Measurements from ENCODE around the gene ADGRV1. TPM values are rescaled to one million over a fixed set of nuclear protein-coding genes. Genes with fewer than 3 reads are reported as not detected.

ADGRV1 gene
- polyA plus RNA-seq, 4 donors = 2.6 to 2.9 (median 2.7) TPM; not detected in 1

DNA sequence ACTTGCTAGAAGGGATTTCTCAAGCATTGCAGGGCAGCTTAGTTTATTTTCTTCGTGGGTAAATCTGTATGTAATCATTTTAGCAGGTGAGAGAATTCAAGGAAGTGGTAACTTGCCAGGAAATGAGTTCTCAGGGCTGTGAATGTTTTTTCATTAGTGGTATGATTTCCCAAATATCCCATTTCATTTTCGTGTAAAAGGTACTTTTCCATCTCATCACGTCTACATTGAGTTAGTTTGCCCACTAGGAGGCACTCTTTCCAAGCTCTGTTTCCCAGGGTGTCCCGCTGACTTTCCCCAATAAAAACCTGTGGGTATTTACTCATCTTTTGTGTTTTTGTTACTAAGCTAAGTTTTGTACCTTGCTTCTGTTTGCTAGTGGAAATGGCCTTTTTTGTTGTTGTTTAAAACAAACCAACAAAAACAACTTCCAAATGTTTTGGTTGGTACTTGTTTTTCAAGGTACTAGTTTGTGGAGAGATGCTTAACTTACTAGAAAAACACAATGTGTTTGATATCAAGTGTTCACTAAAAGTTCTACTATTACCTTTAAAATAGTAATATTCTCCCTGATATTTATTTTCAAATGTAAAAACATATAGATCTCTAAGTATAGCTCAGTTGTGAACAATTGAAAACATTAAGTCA is 373.6 kb downstream of the ADGRV1 start:
- Histone ChIP-seq H3K4me1 (ENCODE audit: control insufficient read depth in 3 of 3, insufficient read depth in 2 of 3, low read depth in 1 of 3, low read length in 2 of 3) (no peaks in the 10 kb centered on the region), H3K27ac (ENCODE audit: low read depth in 1 of 3, low read length in 2 of 3) (no peak overlapping the region), H3K4me3 (ENCODE audit: low read depth in 1 of 3, low read length in 3 of 3) (no peak overlapping the region), H3K27me3 (ENCODE audit: control insufficient read depth in 3 of 3, insufficient read depth in 3 of 3, low read length in 3 of 3) (no peaks in the 10 kb centered on the region), H3K36me3 (ENCODE audit: control insufficient read depth in 3 of 3, insufficient read depth in 2 of 3, low read depth in 1 of 3, low read length in 3 of 3) (no peaks in the 10 kb centered on the region), H3K9me3 (ENCODE audit: control insufficient read depth in 2 of 2, insufficient read depth in 1 of 2, low read depth in 1 of 2, low read length in 1 of 2) (peaks cover 0 to 4% of the 10 kb centered on the region in 2 donors)
- 1 to 2% (median 2%) methylated on average over 4 of the region's 4 CpGs for WGBS, 3 donors
- peak; percentile 59 to 68 for DNase-seq
- no peak for FAIRE-seq

DNA sequence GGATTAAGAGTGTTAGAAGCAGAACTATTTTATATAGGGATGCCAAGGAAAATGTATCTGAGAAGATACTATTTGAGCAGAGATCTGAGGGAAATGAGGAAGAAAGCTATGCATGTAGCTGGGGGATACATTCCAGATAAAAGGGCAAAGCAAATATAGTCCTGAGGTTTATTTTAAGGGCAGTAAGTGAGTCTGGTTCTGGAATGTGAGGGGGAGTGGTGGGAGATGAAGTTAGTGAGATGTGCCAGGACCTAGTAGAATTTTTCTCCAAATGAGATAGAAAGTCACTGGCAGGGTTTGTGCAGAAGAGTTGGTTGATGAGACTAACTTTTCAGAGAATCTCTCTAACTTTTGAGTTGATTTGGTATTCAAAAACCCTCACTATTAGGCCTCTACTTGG is 374.7 kb downstream of the ADGRV1 start:
- H3K27ac ChIP-seq (ENCODE audit: low read depth in 1 of 3, low read length in 2 of 3) = no peak overlapping the region
- no peak overlapping the region for H3K4me3 ChIP-seq (ENCODE audit: low read depth in 1 of 3, low read length in 3 of 3)
- no peak for DNase-seq
- no peaks in the 10 kb centered on the region for H3K4me1 ChIP-seq (ENCODE audit: control insufficient read depth in 3 of 3, insufficient read depth in 2 of 3, low read depth in 1 of 3, low read length in 2 of 3)
- no peaks in the 10 kb centered on the region for H3K27me3 ChIP-seq (ENCODE audit: control insufficient read depth in 3 of 3, insufficient read depth in 3 of 3, low read length in 3 of 3)
- FAIRE-seq = no peak
- H3K9me3 ChIP-seq (ENCODE audit: control insufficient read depth in 2 of 2, insufficient read depth in 1 of 2, low read depth in 1 of 2, low read length in 1 of 2) = peaks cover 0 to 4% of the 10 kb centered on the region in 2 donors
- H3K36me3 ChIP-seq (ENCODE audit: control insufficient read depth in 3 of 3, insufficient read depth in 2 of 3, low read depth in 1 of 3, low read length in 3 of 3) = no peaks in the 10 kb centered on the region

DNA sequence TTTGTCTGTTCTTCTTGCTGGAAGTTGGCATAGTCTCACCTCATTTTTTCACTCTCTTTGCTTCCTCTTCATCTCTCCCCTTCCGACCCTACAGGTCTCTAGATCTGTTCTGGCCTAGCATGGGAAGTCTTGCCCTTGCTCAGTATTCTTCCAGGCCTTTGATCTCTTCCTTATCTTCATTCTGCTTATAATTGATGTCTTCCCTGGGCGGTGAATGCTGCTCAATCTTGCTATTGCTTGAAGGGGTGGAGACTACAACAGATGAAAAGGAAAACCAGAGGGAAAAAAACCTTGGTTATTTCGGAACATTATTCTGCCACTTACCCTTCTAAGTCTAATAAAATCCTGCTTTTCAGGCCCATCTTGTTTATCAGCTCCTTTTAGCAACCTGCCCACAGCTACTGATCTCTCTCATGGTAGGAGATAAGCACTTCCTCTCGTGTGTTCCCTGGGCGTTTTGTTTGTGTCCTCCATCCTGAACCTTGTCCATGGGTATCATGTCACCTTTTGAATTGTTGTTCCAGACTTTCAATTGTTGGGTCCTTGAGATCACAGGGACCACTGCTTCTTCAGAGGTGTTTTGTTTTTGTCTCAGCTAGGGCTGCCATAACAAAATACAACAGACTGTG is 375.6 kb downstream of the ADGRV1 start:
- Histone ChIP-seq H3K9me3 (ENCODE audit: control insufficient read depth in 2 of 2, insufficient read depth in 1 of 2, low read depth in 1 of 2, low read length in 1 of 2) (peaks cover 0 to 4% of the 10 kb centered on the region in 2 donors), H3K4me3 (ENCODE audit: low read depth in 1 of 3, low read length in 3 of 3) (no peak overlapping the region), H3K27ac (ENCODE audit: low read depth in 1 of 3, low read length in 2 of 3) (no peak overlapping the region), H3K4me1 (ENCODE audit: control insufficient read depth in 3 of 3, insufficient read depth in 2 of 3, low read depth in 1 of 3, low read length in 2 of 3) (no peaks in the 10 kb centered on the region), H3K27me3 (ENCODE audit: control insufficient read depth in 3 of 3, insufficient read depth in 3 of 3, low read length in 3 of 3) (no peaks in the 10 kb centered on the region), H3K36me3 (ENCODE audit: control insufficient read depth in 3 of 3, insufficient read depth in 2 of 3, low read depth in 1 of 3, low read length in 3 of 3) (no peaks in the 10 kb centered on the region)
- 14 to 57% (median 38%) methylated on average over 5 of the region's 5 CpGs for WGBS, 3 donors
- FAIRE-seq (no peak), DNase-seq (peak in 1 of 2 donors; percentile 22)

DNA sequence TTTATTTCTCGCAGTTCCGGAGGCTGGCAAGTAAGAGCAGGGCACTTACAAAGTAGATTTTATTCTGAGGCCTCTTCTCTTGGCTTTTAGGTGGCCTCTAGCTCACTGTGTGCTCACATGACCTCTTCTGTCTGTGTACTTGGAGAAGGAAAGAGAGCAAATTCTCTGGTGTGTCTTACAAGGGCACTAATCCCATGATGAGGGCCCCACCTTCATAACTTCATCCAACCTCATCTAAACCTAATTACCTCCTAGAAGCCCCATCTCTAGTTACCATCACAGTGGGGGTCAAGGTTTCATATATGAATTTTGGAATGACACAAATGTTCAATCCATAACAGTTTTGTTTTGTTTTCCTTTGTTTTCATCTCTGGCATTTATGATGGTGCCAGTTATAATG is 376.1 kb downstream of the ADGRV1 start:
- Histone ChIP-seq H3K27me3 (ENCODE audit: control insufficient read depth in 3 of 3, insufficient read depth in 3 of 3, low read length in 3 of 3) (no peaks in the 10 kb centered on the region), H3K4me3 (ENCODE audit: low read depth in 1 of 3, low read length in 3 of 3) (no peak overlapping the region), H3K36me3 (ENCODE audit: control insufficient read depth in 3 of 3, insufficient read depth in 2 of 3, low read depth in 1 of 3, low read length in 3 of 3) (no peaks in the 10 kb centered on the region), H3K4me1 (ENCODE audit: control insufficient read depth in 3 of 3, insufficient read depth in 2 of 3, low read depth in 1 of 3, low read length in 2 of 3) (no peaks in the 10 kb centered on the region), H3K27ac (ENCODE audit: low read depth in 1 of 3, low read length in 2 of 3) (no peak overlapping the region), H3K9me3 (ENCODE audit: control insufficient read depth in 2 of 2, insufficient read depth in 1 of 2, low read depth in 1 of 2, low read length in 1 of 2) (peaks cover 0 to 4% of the 10 kb centered on the region in 2 donors)
- DNase-seq (no peak), FAIRE-seq (no peak)
- WGBS, 3 donors = 98 to 99% (median 98%) methylated on average over 2 of the region's 2 CpGs

DNA sequence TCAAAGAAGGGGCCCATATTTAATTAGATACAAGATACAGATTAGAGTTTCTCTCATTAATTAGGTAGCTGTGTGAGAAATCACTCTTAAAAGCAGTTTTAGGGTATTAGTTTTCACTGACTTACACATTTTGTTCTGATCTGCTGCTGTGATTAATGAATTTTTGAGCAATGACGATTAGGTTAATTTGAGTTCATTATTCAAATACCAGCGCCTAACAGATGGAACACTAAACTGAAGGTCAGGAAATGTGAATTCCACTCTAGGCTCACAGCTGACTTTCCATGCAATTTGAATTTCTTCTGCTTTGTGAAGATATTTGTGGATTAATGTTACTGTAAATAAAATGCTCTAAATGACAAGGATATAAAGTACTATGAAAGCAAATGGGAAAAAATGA is 380.6 kb downstream of the ADGRV1 start:
- Histone ChIP-seq H3K36me3 (ENCODE audit: control insufficient read depth in 3 of 3, insufficient read depth in 2 of 3, low read depth in 1 of 3, low read length in 3 of 3) (no peaks in the 10 kb centered on the region), H3K27ac (ENCODE audit: low read depth in 1 of 3, low read length in 2 of 3) (no peak overlapping the region), H3K4me1 (ENCODE audit: control insufficient read depth in 3 of 3, insufficient read depth in 2 of 3, low read depth in 1 of 3, low read length in 2 of 3) (peaks cover 0 to 3% (median 0%) of the 10 kb centered on the region in 3 donors), H3K4me3 (ENCODE audit: low read depth in 1 of 3, low read length in 3 of 3) (no peak overlapping the region), H3K9me3 (ENCODE audit: control insufficient read depth in 2 of 2, insufficient read depth in 1 of 2, low read depth in 1 of 2, low read length in 1 of 2) (peaks cover 0 to 4% of the 10 kb centered on the region in 2 donors), H3K27me3 (ENCODE audit: control insufficient read depth in 3 of 3, insufficient read depth in 3 of 3, low read length in 3 of 3) (no peaks in the 10 kb centered on the region)
- FAIRE-seq (no peak), DNase-seq (no peak)
- WGBS, 3 donors = 75 to 85% (median 75%) methylated on average over 2 of the region's 2 CpGs

DNA sequence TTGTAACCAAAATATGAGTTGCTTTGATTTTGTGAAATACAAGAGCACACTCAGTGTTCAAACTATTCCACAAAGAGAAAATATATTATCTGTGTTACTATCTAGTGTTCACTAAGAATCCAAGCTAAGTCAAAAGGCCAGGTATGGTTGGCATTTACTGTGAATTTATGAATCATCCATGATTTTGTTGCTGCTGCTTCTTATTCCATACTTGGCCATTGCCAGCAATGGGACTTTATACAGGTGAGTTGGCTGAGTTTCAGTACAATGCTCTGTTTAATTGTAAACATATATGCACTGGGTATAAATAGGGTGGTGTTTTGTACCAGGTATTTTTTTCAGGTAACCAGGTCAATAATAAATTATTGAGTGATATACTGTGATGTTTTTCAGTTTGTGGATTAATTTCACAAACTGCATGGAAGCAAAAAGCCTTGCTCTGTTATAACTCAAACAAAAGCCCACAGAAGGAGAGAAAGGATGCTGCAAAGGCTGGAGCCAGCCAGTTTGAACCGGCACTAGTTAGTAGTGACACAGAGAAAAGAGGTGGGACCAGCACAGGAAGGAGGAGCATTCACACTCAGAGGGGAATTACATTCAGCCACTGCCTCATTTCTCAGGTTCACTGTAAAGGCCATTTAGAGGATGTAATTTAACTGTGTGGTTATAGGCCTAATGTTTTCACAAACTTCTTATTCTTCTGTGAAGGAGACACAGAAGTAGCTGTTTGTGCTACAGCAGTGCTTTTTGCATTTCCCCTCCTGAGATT is 381.8 kb downstream of the ADGRV1 start:
- H3K36me3 ChIP-seq (ENCODE audit: control insufficient read depth in 3 of 3, insufficient read depth in 2 of 3, low read depth in 1 of 3, low read length in 3 of 3) = no peaks in the 10 kb centered on the region
- H3K9me3 ChIP-seq (ENCODE audit: control insufficient read depth in 2 of 2, insufficient read depth in 1 of 2, low read depth in 1 of 2, low read length in 1 of 2) = no peaks in the 10 kb centered on the region
- FAIRE-seq = no peak
- no peaks in the 10 kb centered on the region for H3K27me3 ChIP-seq (ENCODE audit: control insufficient read depth in 3 of 3, insufficient read depth in 3 of 3, low read length in 3 of 3)
- peak in 1 of 2 donors; percentile 69 for DNase-seq
- peak overlapping the region in 1 of 3 donors; percentile 16 for H3K27ac ChIP-seq (ENCODE audit: low read depth in 1 of 3, low read length in 2 of 3)
- no peak overlapping the region for H3K4me3 ChIP-seq (ENCODE audit: low read depth in 1 of 3, low read length in 3 of 3)
- WGBS, 3 donors = 8 to 18% (median 16%) methylated on average over 1 of the region's 1 CpG
- H3K4me1 ChIP-seq (ENCODE audit: control insufficient read depth in 3 of 3, insufficient read depth in 2 of 3, low read depth in 1 of 3, low read length in 2 of 3) = peaks cover 0 to 3% (median 0%) of the 10 kb centered on the region in 3 donors

DNA sequence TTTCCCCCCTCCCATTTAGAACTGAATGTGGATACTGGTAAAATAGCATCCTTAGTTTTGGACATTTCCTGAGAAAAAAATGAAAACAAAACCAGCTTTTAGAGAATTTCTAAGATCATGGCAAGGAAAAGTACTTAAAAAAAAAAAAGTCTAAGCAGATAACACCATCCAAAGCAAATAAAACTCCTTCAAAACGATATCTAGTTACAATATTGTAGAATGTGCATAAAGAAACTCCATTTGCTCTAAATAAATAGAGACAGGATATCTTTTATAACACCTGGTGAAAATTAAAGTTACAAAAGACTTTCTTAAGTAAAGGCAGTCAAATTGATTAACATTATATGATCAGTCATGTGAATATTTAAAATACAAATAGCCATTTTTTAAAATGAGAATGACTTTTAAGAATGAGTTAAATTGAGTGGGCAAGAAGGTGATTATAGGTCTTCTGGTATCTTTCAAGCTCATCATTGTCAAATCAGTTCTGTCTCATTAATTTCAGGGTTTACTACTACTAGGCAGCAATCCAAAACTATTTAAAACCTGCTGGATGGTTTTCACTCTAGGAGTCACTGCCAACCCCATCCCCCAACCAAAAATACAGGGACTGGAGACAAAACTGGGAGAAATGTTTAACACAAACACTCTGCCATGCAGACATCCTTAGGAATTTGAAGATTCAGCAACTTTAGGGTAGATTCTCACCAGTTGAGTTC is 382.6 kb downstream of the ADGRV1 start:
- Histone ChIP-seq H3K4me3 (ENCODE audit: low read depth in 1 of 3, low read length in 3 of 3) (no peak overlapping the region), H3K27me3 (ENCODE audit: control insufficient read depth in 3 of 3, insufficient read depth in 3 of 3, low read length in 3 of 3) (no peaks in the 10 kb centered on the region), H3K4me1 (ENCODE audit: control insufficient read depth in 3 of 3, insufficient read depth in 2 of 3, low read depth in 1 of 3, low read length in 2 of 3) (peaks cover 0 to 3% (median 0%) of the 10 kb centered on the region in 3 donors), H3K9me3 (ENCODE audit: control insufficient read depth in 2 of 2, insufficient read depth in 1 of 2, low read depth in 1 of 2, low read length in 1 of 2) (no peaks in the 10 kb centered on the region), H3K27ac (ENCODE audit: low read depth in 1 of 3, low read length in 2 of 3) (no peak overlapping the region), H3K36me3 (ENCODE audit: control insufficient read depth in 3 of 3, insufficient read depth in 2 of 3, low read depth in 1 of 3, low read length in 3 of 3) (no peaks in the 10 kb centered on the region)
- FAIRE-seq (no peak), DNase-seq (no peak)
- 22 to 44% (median 38%) methylated on average over 1 of the region's 1 CpG for WGBS, 3 donors

DNA sequence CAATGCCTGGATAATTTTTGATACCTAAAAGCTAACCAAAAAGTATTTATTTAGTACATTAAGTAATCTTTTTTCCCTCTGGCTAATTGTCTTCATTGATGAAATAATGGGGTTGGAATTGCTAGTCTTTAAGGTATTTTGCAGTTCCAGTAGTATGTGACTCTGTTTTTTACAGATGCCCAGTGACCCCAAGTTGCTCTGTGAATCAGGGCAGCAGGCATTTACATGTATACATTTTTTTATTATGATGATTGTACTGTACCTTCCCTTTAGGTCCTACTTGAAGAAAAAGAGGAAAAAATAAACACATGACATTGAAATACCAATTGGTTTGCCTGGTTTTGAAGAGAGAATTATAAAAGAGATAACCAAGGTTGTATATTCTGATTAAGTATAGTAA is 385.5 kb downstream of the ADGRV1 start:
- H3K27ac ChIP-seq (ENCODE audit: low read depth in 1 of 3, low read length in 2 of 3) = no peak overlapping the region

More for the DNA sequence above, 385.5 kb downstream of the ADGRV1 start:
- H3K9me3 ChIP-seq (ENCODE audit: control insufficient read depth in 2 of 2, insufficient read depth in 1 of 2, low read depth in 1 of 2, low read length in 1 of 2) = no peaks in the 10 kb centered on the region
- FAIRE-seq (no peak), DNase-seq (no peak)
- H3K4me3 ChIP-seq (ENCODE audit: low read depth in 1 of 3, low read length in 3 of 3) = no peak overlapping the region
- H3K27me3 ChIP-seq (ENCODE audit: control insufficient read depth in 3 of 3, insufficient read depth in 3 of 3, low read length in 3 of 3) = no peaks in the 10 kb centered on the region
- H3K36me3 ChIP-seq (ENCODE audit: control insufficient read depth in 3 of 3, insufficient read depth in 2 of 3, low read depth in 1 of 3, low read length in 3 of 3) = no peaks in the 10 kb centered on the region
- peaks cover 0 to 3% (median 0%) of the 10 kb centered on the region in 3 donors for H3K4me1 ChIP-seq (ENCODE audit: control insufficient read depth in 3 of 3, insufficient read depth in 2 of 3, low read depth in 1 of 3, low read length in 2 of 3)
